Neural progenitor cell (in vitro differentiated cells): ENCODE measurements around the gene GPR15LG. TPM values are rescaled to one million over a fixed set of nuclear protein-coding genes. Genes with fewer than 3 reads are reported as not detected.

Experiments used
- DNase-seq: peaks from one replicate; pipeline ENCODE4 v3.0.0-alpha.2; 2016; ENCODE audit warnings: low spot score
- H2AFZ ChIP-seq: fragments of 200-600 bp; sonication (generic); replicated peaks from 2 replicates; pipeline ENCODE4 v1.6.1; 2016; ENCODE audit warnings: antibody characterized with exemption
- H3F3A ChIP-seq: fragments of 200-600 bp; sonication (generic); 2 replicates; pipeline ENCODE4 v1.6.1; 2016; ENCODE audit warnings: antibody characterized with exemption, low read depth
- H3K27ac ChIP-seq: fragments of 200-600 bp; sonication (generic); 2 replicates; pipeline ENCODE4 v1.5.1; 2016; ENCODE audit warnings: mild to moderate bottlenecking
- H3K27me3 ChIP-seq: fragments of 200-600 bp; sonication (generic); 2 replicates; pipeline ENCODE4 v1.6.1; 2016; ENCODE audit warnings: mild to moderate bottlenecking, moderate library complexity
- H3K36me3 ChIP-seq: fragments of 200-600 bp; sonication (generic); 2 replicates; pipeline ENCODE4 v1.5.1; 2016
- H3K4me1 ChIP-seq: fragments of 200-600 bp; sonication (generic); 2 replicates; pipeline ENCODE4 v1.6.1; 2016; ENCODE audit warnings: mixed run types
- H3K4me2 ChIP-seq: fragments of 200-600 bp; sonication (generic); 2 replicates; pipeline ENCODE4 v1.6.1; 2016
- H3K4me3 ChIP-seq: fragments of 200-600 bp; sonication (generic); 2 replicates; pipeline ENCODE4 v1.5.1; 2016
- H3K79me2 ChIP-seq: fragments of 200-600 bp; sonication (generic); 2 replicates; pipeline ENCODE4 v1.6.1; 2016; ENCODE audit warnings: low read depth
- H3K9ac ChIP-seq: fragments of 200-600 bp; sonication (generic); 2 replicates; pipeline ENCODE4 v1.6.1; 2016
- H3K9me3 ChIP-seq: fragments of 200-600 bp; sonication (generic); 2 replicates; pipeline ENCODE4 v1.5.1; 2016; ENCODE audit warnings: low read depth
- H4K20me1 ChIP-seq: fragments of 200-600 bp; sonication (generic); 2 replicates; pipeline ENCODE4 v1.6.1; 2016; ENCODE audit warnings: low read depth
- H3K27ac Mint-ChIP-seq: 3 replicates; pipeline ENCODE4 v1.8.0; 2021; ENCODE audit warnings: mixed read lengths
- H3K27me3 Mint-ChIP-seq: 2 replicates; pipeline ENCODE4 v1.8.0; 2022; ENCODE audit warnings: low read depth, mild to moderate bottlenecking, inconsistent platforms, moderate library complexity, mixed read lengths; ENCODE audit not compliant: insufficient read depth
- H3K36me3 Mint-ChIP-seq: 3 replicates; pipeline ENCODE4 v1.8.0; 2021; ENCODE audit warnings: mixed read lengths
- H3K4me1 Mint-ChIP-seq: 3 replicates; pipeline ENCODE4 v1.8.0; 2021; ENCODE audit warnings: mixed read lengths
- H3K4me3 Mint-ChIP-seq: 3 replicates; pipeline ENCODE4 v1.8.0; 2021; ENCODE audit warnings: mild to moderate bottlenecking, moderate library complexity, mixed read lengths
- H3K9me3 Mint-ChIP-seq: 3 replicates; pipeline ENCODE4 v1.8.0; 2020; ENCODE audit warnings: mixed read lengths
- CTCF ChIP-seq: fragments of 200-600 bp; sonication (generic); IDR thresholded peaks from 2 replicates; pipeline ENCODE4 v1.5.1; 2017; ENCODE audit warnings: antibody characterized with exemption, mild to moderate bottlenecking
- EZH2 ChIP-seq: fragments of 200-600 bp; sonication (generic); IDR thresholded peaks from 2 replicates; pipeline ENCODE4 v1.6.1; 2017; ENCODE audit warnings: antibody characterized with exemption, mild to moderate bottlenecking, moderate library complexity
- EZH2phosphoT487 ChIP-seq: fragments of 200-600 bp; sonication (generic); IDR thresholded peaks from 2 replicates; pipeline ENCODE4 v1.6.1; 2017; ENCODE audit warnings: antibody characterized with exemption
- total RNA-seq: library from RNA; depleted of rRNA; stranded (reverse); fragments of >200 nt; gene quantifications from 2 replicates; pipeline ENCODE4 v1.2.3, GENCODE V29; 2015; ENCODE audit warnings: low replicate concordance

GPR15LG gene
- total RNA-seq, 1 donor from 2014 or later = not detected

GRCh38 chr10:84204610-84205009, 31.0 kb downstream of the GPR15LG start:
- Mint-ChIP-seq H3K27me3 (peaks cover 9% of the 10 kb centered on the region), H3K4me1 (no peaks in the 10 kb centered on the region), H3K36me3 (no peaks in the 10 kb centered on the region), H3K4me3 (no peak overlapping the region), H3K9me3 (no peaks in the 10 kb centered on the region), H3K27ac (no peak overlapping the region)
- Histone ChIP-seq H3K27me3 (no peaks in the 10 kb centered on the region), H4K20me1 (no peaks in the 10 kb centered on the region), H3K4me1 (no peaks in the 10 kb centered on the region), H3K9ac (no peak overlapping the region), H2AFZ (no peak overlapping the region), H3K36me3 (no peaks in the 10 kb centered on the region), H3K4me3 (no peak overlapping the region), H3K27ac (no peak overlapping the region), H3K4me2 (no peak overlapping the region), H3F3A (no peaks in the 10 kb centered on the region), H3K79me2 (no peaks in the 10 kb centered on the region), H3K9me3 (no peaks in the 10 kb centered on the region)
- no peak for DNase-seq
- TF ChIP-seq EZH2phosphoT487 (no peak), CTCF (no peak), EZH2 (no peak)

DNA sequence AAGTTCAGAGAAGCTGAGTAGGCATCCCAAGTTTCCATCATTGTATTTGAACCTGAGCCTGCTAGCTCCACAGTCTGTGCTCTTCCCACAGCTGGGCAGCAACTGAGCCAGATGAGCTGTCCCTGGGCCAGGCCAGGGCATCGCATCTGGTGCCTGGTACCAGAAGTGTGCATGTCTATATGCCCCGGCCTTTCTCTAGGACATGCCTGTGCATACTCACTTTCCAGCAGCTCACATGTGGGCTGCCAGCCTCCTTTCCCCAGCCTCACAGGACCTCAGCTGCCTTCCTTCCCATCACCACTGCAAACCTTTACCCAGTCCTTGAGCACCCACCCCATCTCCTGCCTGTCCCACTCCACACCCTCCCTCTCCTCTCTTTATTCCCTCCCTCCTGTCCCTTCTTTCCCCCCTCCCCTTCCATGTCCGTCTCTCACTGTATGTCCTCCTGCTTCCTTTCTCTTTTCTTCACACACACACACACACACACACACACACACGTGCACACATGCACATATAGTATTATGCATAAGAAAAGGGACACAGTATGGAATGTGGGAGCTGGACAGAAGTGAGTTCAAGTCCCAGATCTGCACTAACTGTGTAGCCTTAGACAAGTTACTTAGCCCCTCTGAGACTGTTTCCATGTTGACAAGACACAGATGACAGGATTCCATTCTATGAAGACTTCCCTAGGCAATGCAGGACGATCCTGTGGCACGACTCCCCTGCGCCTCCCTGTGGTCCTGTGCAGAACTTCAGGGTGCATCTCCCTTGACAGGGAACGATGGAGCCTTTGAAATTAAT, 31.6 kb downstream of the GPR15LG start:
- Histone ChIP-seq H3K9me3 (no peaks in the 10 kb centered on the region), H3K36me3 (no peaks in the 10 kb centered on the region), H4K20me1 (no peaks in the 10 kb centered on the region), H3K4me2 (no peak overlapping the region), H3K4me3 (no peak overlapping the region), H3F3A (no peaks in the 10 kb centered on the region), H3K4me1 (no peaks in the 10 kb centered on the region), H3K27ac (no peak overlapping the region), H3K79me2 (no peaks in the 10 kb centered on the region), H2AFZ (no peak overlapping the region), H3K9ac (no peak overlapping the region), H3K27me3 (no peaks in the 10 kb centered on the region)
- no peaks in the 10 kb centered on the region for H3K9me3 Mint-ChIP-seq
- H3K4me1 Mint-ChIP-seq = no peaks in the 10 kb centered on the region
- H3K4me3 Mint-ChIP-seq = no peak overlapping the region
- H3K27ac Mint-ChIP-seq = no peak overlapping the region
- H3K36me3 Mint-ChIP-seq = no peaks in the 10 kb centered on the region
- peak; percentile 74 for DNase-seq
- TF ChIP-seq CTCF = peak; percentile 92
- TF ChIP-seq EZH2phosphoT487 = no peak
- peaks cover 9% of the 10 kb centered on the region for H3K27me3 Mint-ChIP-seq

- no peak overlapping the region for H2AFZ ChIP-seq
- Mint-ChIP-seq H3K27ac (no peak overlapping the region), H3K4me3 (no peak overlapping the region), H3K27me3 (peaks cover 9% of the 10 kb centered on the region), H3K36me3 (no peaks in the 10 kb centered on the region), H3K9me3 (no peaks in the 10 kb centered on the region), H3K4me1 (no peaks in the 10 kb centered on the region)
- no peaks in the 10 kb centered on the region for H3K9me3 ChIP-seq
- no peaks in the 10 kb centered on the region for H3F3A ChIP-seq
- H3K9ac ChIP-seq = no peak overlapping the region
- no peak overlapping the region for H3K4me2 ChIP-seq
- H3K27me3 ChIP-seq = no peaks in the 10 kb centered on the region
- no peaks in the 10 kb centered on the region for H3K4me1 ChIP-seq
- DNase-seq = no peak
- no peak overlapping the region for H3K4me3 ChIP-seq
- no peaks in the 10 kb centered on the region for H3K79me2 ChIP-seq
- TF ChIP-seq EZH2phosphoT487 (no peak), CTCF (peak; percentile 2), EZH2 (no peak)
- H3K36me3 ChIP-seq = no peaks in the 10 kb centered on the region
- H4K20me1 ChIP-seq = no peaks in the 10 kb centered on the region
- no peak overlapping the region for H3K27ac ChIP-seq
Observed at GRCh38 chr10:84205853-84206525, 32.4 kb downstream of the GPR15LG start.
